Measurements from ENCODE around the gene ZBTB20.

DNA sequence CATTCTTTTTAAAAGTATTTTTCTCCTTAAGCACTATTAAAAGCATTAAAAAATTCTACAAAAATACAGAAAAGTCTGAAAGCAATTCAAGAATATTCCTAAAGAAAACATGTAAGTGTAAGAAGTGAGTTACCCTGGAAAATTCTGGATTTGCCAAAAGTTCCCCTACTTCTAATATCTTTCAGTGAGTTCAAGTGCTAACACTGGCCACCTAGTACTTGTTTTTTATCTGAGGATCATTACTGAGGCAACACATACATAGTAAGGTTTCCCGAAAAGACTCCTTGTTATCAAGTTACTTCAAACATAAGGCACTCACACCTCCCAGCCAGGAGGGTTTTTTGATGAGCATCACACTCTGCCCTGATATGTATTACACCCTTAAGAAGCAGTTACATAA is 694.8 kb downstream of the ZBTB20 start:
- no peak for TF ChIP-seq POLR2A (IDR thresholded peaks at IDR 0.05)
- TF ChIP-seq, protein P1, sequence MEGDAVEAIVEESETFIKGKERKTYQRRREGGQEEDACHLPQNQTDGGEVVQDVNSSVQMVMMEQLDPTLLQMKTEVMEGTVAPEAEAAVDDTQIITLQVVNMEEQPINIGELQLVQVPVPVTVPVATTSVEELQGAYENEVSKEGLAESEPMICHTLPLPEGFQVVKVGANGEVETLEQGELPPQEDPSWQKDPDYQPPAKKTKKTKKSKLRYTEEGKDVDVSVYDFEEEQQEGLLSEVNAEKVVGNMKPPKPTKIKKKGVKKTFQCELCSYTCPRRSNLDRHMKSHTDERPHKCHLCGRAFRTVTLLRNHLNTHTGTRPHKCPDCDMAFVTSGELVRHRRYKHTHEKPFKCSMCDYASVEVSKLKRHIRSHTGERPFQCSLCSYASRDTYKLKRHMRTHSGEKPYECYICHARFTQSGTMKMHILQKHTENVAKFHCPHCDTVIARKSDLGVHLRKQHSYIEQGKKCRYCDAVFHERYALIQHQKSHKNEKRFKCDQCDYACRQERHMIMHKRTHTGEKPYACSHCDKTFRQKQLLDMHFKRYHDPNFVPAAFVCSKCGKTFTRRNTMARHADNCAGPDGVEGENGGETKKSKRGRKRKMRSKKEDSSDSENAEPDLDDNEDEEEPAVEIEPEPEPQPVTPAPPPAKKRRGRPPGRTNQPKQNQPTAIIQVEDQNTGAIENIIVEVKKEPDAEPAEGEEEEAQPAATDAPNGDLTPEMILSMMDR (IDR thresholded peaks at IDR 0.05) = no peak
- TF ChIP-seq EP300 (IDR thresholded peaks at IDR 0.05) = no peak
